Measurements from ENCODE around the gene PRDM2. TPM values are rescaled to one million over a fixed set of nuclear protein-coding genes. Genes with fewer than 3 reads are reported as not detected.

The PRDM2 gene
- polyA plus RNA-seq, 1 of the 3 experiments (the other 2 are of a cell fraction) = 7.2 TPM

- ChIA-PET POLR2A (no interaction called here), CTCF (interaction anchor here (1.2 kb wide), 1 partner anchor 1319 kb away, joined by 3 read pairs; no protein-coding TSS in a partner anchor)
- Histone ChIP-seq H3K9me2 (no peaks in the 10 kb centered on the region), H3K4me1 (ENCODE audit: control insufficient read depth in 1 of 2, insufficient read depth in 2 of 2, low read depth in 1 of 2, low read length in 1 of 2) (no peaks in the 10 kb centered on the region), H3K9ac (no peak overlapping the region), H3K27me3 (ENCODE audit: insufficient read depth) (no peaks in the 10 kb centered on the region), H3K9me3 (no peaks in the 10 kb centered on the region), H3K79me2 (ENCODE audit: insufficient read depth) (peaks cover 8% of the 10 kb centered on the region), H4K20me1 (ENCODE audit: insufficient read depth) (no peaks in the 10 kb centered on the region), H3F3A (replicated peaks; ENCODE audit: insufficient read depth) (no peaks in the 10 kb centered on the region), H2AFZ (ENCODE audit: low read depth) (no peak overlapping the region), H3K36me3 (replicated peaks in 1 of 2; ENCODE audit: control insufficient read depth in 1 of 2, insufficient read depth in 2 of 2, low read length in 1 of 2) (no peaks in the 10 kb centered on the region), H3K27ac (ENCODE audit: low read depth in 2 of 2, low read length in 1 of 2) (no peak overlapping the region), H3K4me2 (no peak overlapping the region), H3K4me3 (ENCODE audit: low read depth in 2 of 2, low read length in 1 of 2) (no peak overlapping the region)
- TF ChIP-seq RFX5 (IDR thresholded peaks at IDR 0.05; ENCODE audit: low read length) (no peak), JUND (IDR thresholded peaks at IDR 0.05) (no peak), USF1 (IDR thresholded peaks at IDR 0.05; ENCODE audit: borderline replicate concordance, low read depth) (no peak), MEF2A (IDR thresholded peaks at IDR 0.05; ENCODE audit: borderline replicate concordance, low read depth) (no peak), NRF1 (IDR thresholded peaks at IDR 0.05; ENCODE audit: low read depth, low read length) (no peak), PBX3 (IDR thresholded peaks at IDR 0.05) (no peak), IRF3 (IDR thresholded peaks at IDR 0.05; ENCODE audit: low read depth, low read length) (no peak), SIN3A (IDR thresholded peaks at IDR 0.05; ENCODE audit: borderline replicate concordance, low read depth, low read length) (no peak), FOXM1 (IDR thresholded peaks at IDR 0.05; ENCODE audit: low read depth) (no peak), FOSL2 (IDR thresholded peaks at IDR 0.05; ENCODE audit: borderline replicate concordance, low read depth) (no peak), TEAD4 (IDR thresholded peaks at IDR 0.05; ENCODE audit: borderline replicate concordance, insufficient read depth) (no peak), RAD21 (IDR thresholded peaks at IDR 0.05; ENCODE audit: low read length) (no peak), YY1 (IDR thresholded peaks at IDR 0.05; ENCODE audit: low read depth) (no peak), REST (IDR thresholded peaks at IDR 0.05; ENCODE audit: low read depth, low read length) (no peak), RXRA (IDR thresholded peaks at IDR 0.05; ENCODE audit: borderline replicate concordance, low read depth) (no peak), GATA2 (CRISPR knock-in tag; IDR thresholded peaks at IDR 0.05) (no peak), CTCF (IDR thresholded peaks at IDR 0.05) (no peak), EP300 (IDR thresholded peaks at IDR 0.05; ENCODE audit: borderline replicate concordance in 1 of 2, low read depth in 1 of 2, low read length in 1 of 2) (no peak)
- 96% methylated on average over 10 of the region's 10 CpGs for WGBS (ENCODE audit: low lambda C conversion rate)
- DNase-seq = no peak
Measured at GRCh38 chr1:13708380-13708982, 8.5 kb downstream of the PRDM2 start.
